Neural cell (in vitro differentiated cells): Measurements from ENCODE around the gene GNAS-AS1. TPM values are rescaled to one million over a fixed set of nuclear protein-coding genes. Genes with fewer than 3 reads are reported as not detected.
A peak's percentile ranks its signal among the peaks of the same experiment; 100 is the strongest.

Experiments
- H2AFZ ChIP-seq: fragments of 200-600, 300-800 bp; sonication (generic), shearing (Covaris generic); 2 replicates; pipeline ENCODE4 v1.6.0; 2014; ENCODE audit warnings: low read depth, mild to moderate bottlenecking, antibody characterized with exemption, low read length, moderate library complexity
- H3F3A ChIP-seq: fragments of 200-600 bp; shearing (Covaris generic); 2 replicates; pipeline ENCODE4 v1.6.1; 2016; ENCODE audit warnings: mild to moderate bottlenecking, moderate library complexity, mixed read lengths, antibody characterized with exemption, low read length; ENCODE audit not compliant: insufficient read depth, poor library complexity, severe bottlenecking
- H3K27ac ChIP-seq: fragments of 200-600, 300-800 bp; sonication (generic), shearing (Covaris generic); 2 replicates; pipeline ENCODE4 v1.5.1; 2014; ENCODE audit warnings: mild to moderate bottlenecking, low read length, moderate library complexity
- H3K27me3 ChIP-seq: fragments of 300-800, 200-600 bp; sonication (generic), shearing (Covaris generic); 2 replicates; pipeline ENCODE4 v1.6.0; 2014; ENCODE audit warnings: mild to moderate bottlenecking, low read depth, low read length, moderate library complexity; ENCODE audit not compliant: insufficient read depth
- H3K36me3 ChIP-seq: fragments of 300-800, 200-600 bp; sonication (generic), shearing (Covaris generic); 2 replicates; pipeline ENCODE4 v1.5.1; 2014; ENCODE audit warnings: mild to moderate bottlenecking, antibody characterized with exemption, low read length, moderate library complexity; ENCODE audit not compliant: insufficient read depth
- H3K4me2 ChIP-seq: fragments of 300-800, 200-600 bp; sonication (generic), shearing (Covaris generic); 2 replicates; pipeline ENCODE4 v1.6.0; 2014; ENCODE audit warnings: mild to moderate bottlenecking, low read length
- H3K4me3 ChIP-seq: fragments of 300-800, 200-600 bp; sonication (generic), shearing (Covaris generic); 2 replicates; pipeline ENCODE4 v1.5.1; 2014; ENCODE audit warnings: mild to moderate bottlenecking, low read length, moderate library complexity
- H3K79me2 ChIP-seq: fragments of 200-600 bp; shearing (Covaris generic); replicated peaks from 2 replicates; pipeline ENCODE4 v1.6.0; 2014; ENCODE audit warnings: mild to moderate bottlenecking, low read length, moderate library complexity; ENCODE audit not compliant: insufficient read depth
- H3K9ac ChIP-seq: fragments of 300-800, 200-600 bp; sonication (generic), shearing (Covaris generic); 2 replicates; pipeline ENCODE4 v1.6.1; 2016; ENCODE audit warnings: mild to moderate bottlenecking, low read length, mixed read lengths
- H3K9me2 ChIP-seq: fragments of 200-600 bp; shearing (Covaris generic); 2 replicates; pipeline ENCODE4 v1.6.1; 2016; ENCODE audit warnings: mild to moderate bottlenecking, low read length, mixed read lengths; ENCODE audit not compliant: insufficient read depth
- H3K9me3 ChIP-seq: fragments of 200-600, 300-800 bp; sonication (generic), shearing (Covaris generic); 2 replicates; pipeline ENCODE4 v1.6.1; 2016; ENCODE audit warnings: mild to moderate bottlenecking, mixed run types, low read length, moderate library complexity, mixed read lengths
- H4K20me1 ChIP-seq: fragments of 200-600 bp; shearing (Covaris generic); 2 replicates; pipeline ENCODE4 v1.6.1; 2016; ENCODE audit warnings: mild to moderate bottlenecking, mixed run types; ENCODE audit not compliant: insufficient read depth
- EP300 ChIP-seq: fragments of 450-650 bp; conservative IDR thresholded peaks from 2 replicates; pipeline ENCODE4 v1.6.1; 2014; ENCODE audit warnings: antibody characterized with exemption, mild to moderate bottlenecking, moderate library complexity; ENCODE audit not compliant: poor library complexity, severe bottlenecking
- EZH2 ChIP-seq: fragments of 200-600, 300-800 bp; shearing (Covaris generic), sonication (generic); IDR thresholded peaks from 2 replicates; pipeline ENCODE4 v1.6.1; 2014; ENCODE audit warnings: antibody characterized with exemption, low read length, borderline replicate concordance, mild to moderate bottlenecking; ENCODE audit not compliant: insufficient read depth, poor library complexity, severe bottlenecking
- MXI1 ChIP-seq: fragments of 450-650 bp; conservative IDR thresholded peaks from 2 replicates; pipeline ENCODE4 v1.6.1; 2014; ENCODE audit warnings: antibody characterized with exemption, mild to moderate bottlenecking; ENCODE audit not compliant: poor library complexity, severe bottlenecking
- POLR2AphosphoS5 ChIP-seq: IDR thresholded peaks from 2 replicates; pipeline ENCODE4 v1.6.1; 2012
- RAD21 ChIP-seq: fragments of 450-650 bp; conservative IDR thresholded peaks from 2 replicates; pipeline ENCODE4 v1.6.1; 2014; ENCODE audit warnings: antibody characterized with exemption, mild to moderate bottlenecking, moderate library complexity
- SMC3 ChIP-seq: fragments of 450-650 bp; conservative IDR thresholded peaks from 2 replicates; pipeline ENCODE4 v1.6.1; 2014; ENCODE audit warnings: antibody characterized with exemption, mild to moderate bottlenecking, moderate library complexity; ENCODE audit not compliant: poor library complexity
- TAF1 ChIP-seq: IDR thresholded peaks from 2 replicates; pipeline ENCODE4 v1.6.1; 2012; ENCODE audit warnings: low read depth
- polyA plus RNA-seq: library from polyadenylated mRNA; depleted of rRNA; stranded (reverse); fragments of >200 nt; gene quantifications from 2 replicates; pipeline ENCODE4 v1.2.3, GENCODE V29; 2014
- TF ChIP-seq, protein P1 (sequence below): fragments of 450-650 bp; IDR thresholded peaks from 2 replicates; pipeline ENCODE4 v1.5.1; 2014; ENCODE audit warnings: antibody characterized with exemption, mild to moderate bottlenecking, moderate library complexity; ENCODE audit not compliant: poor library complexity, severe bottlenecking
- TF ChIP-seq, protein P2 (sequence below): IDR thresholded peaks from 2 replicates; pipeline ENCODE4 v1.6.1; 2012; ENCODE audit warnings: borderline replicate concordance

The GNAS-AS1 gene
- polyA plus RNA-seq, 1 donor from 2014 or later: not detected

DNA sequence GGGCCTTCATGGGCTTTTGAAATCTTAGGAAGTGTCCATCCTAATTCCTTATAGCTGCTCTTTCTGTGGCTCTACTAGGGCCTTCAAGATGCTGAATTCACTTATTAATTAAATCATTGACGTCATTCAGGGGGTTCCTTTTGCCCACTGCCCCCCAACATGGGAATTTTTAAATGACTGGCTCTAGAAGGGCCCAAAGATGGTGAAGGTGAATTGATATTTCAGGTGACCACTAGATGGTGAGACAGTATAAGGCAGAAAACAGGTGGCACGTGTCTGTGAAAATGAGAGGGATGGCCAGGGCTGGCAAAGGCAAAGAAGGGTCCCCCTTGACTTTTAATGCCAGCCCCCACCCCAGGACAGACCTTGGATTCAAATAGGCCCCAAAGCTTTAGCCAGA is 13.6 kb upstream of the GNAS-AS1 start:
- Histone ChIP-seq H3K36me3 (no peaks in the 10 kb centered on the region), H4K20me1 (no peaks in the 10 kb centered on the region), H3K4me3 (no peak overlapping the region), H3K9me2 (no peaks in the 10 kb centered on the region), H3K9me3 (no peaks in the 10 kb centered on the region), H2AFZ (no peak overlapping the region), H3K79me2 (no peaks in the 10 kb centered on the region), H3K27me3 (no peaks in the 10 kb centered on the region), H3K9ac (no peak overlapping the region), H3K4me2 (no peak overlapping the region), H3F3A (no peaks in the 10 kb centered on the region), H3K27ac (no peak overlapping the region)
- no peak for TF ChIP-seq EZH2
- TF ChIP-seq RAD21: peak; percentile 69
- peak; percentile 70 for TF ChIP-seq SMC3
- no peak for TF ChIP-seq TAF1
- TF ChIP-seq, protein P1, sequence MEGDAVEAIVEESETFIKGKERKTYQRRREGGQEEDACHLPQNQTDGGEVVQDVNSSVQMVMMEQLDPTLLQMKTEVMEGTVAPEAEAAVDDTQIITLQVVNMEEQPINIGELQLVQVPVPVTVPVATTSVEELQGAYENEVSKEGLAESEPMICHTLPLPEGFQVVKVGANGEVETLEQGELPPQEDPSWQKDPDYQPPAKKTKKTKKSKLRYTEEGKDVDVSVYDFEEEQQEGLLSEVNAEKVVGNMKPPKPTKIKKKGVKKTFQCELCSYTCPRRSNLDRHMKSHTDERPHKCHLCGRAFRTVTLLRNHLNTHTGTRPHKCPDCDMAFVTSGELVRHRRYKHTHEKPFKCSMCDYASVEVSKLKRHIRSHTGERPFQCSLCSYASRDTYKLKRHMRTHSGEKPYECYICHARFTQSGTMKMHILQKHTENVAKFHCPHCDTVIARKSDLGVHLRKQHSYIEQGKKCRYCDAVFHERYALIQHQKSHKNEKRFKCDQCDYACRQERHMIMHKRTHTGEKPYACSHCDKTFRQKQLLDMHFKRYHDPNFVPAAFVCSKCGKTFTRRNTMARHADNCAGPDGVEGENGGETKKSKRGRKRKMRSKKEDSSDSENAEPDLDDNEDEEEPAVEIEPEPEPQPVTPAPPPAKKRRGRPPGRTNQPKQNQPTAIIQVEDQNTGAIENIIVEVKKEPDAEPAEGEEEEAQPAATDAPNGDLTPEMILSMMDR: peak; percentile 57
- TF ChIP-seq EP300: no peak

DNA sequence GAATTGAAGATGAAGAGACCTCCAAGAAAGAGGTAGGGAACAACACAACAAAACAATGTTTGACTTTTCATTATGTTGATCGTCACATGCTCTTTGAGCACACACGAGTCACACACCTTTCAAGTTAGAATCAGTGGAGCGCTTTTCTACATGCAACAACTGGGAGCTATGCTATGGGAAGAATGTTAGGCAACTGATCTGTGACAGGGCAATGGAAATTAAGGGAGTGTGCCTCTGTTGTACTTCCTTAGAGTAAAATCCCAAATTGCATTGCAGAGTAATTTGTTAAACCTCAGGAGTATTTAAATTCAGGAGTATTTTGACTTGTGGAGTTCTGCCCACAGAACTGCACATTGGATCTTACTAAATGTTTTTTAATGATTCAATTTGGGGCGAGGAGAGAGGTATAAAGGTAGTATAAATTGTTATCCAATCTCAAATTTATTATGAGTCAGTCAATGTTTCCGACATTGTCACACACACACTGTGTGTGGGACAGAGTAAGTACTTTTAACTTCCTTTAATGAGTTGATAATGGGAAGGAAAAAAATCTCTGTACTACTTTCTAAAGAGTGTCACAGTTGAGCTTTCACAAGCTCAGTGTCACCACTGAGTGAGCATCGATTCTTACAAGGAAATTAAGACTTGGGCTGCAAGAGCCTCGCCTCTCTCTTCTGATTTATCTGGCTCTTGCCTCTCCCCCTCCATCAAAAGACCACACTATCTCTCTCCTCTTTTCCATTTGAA is 12.5 kb upstream of the GNAS-AS1 start:
- no peak overlapping the region for H2AFZ ChIP-seq
- H4K20me1 ChIP-seq: no peaks in the 10 kb centered on the region
- H3K9ac ChIP-seq: no peak overlapping the region
- no peak overlapping the region for H3K27ac ChIP-seq
- H3K36me3 ChIP-seq: no peaks in the 10 kb centered on the region
- no peaks in the 10 kb centered on the region for H3K9me3 ChIP-seq
- no peaks in the 10 kb centered on the region for H3K79me2 ChIP-seq
- no peaks in the 10 kb centered on the region for H3K9me2 ChIP-seq
- TF ChIP-seq EP300 (no peak), EZH2 (no peak), POLR2AphosphoS5 (no peak), SMC3 (no peak), TAF1 (no peak), RAD21 (no peak), MXI1 (no peak)
- TF ChIP-seq, protein P1: no peak
- TF ChIP-seq, protein P2, sequence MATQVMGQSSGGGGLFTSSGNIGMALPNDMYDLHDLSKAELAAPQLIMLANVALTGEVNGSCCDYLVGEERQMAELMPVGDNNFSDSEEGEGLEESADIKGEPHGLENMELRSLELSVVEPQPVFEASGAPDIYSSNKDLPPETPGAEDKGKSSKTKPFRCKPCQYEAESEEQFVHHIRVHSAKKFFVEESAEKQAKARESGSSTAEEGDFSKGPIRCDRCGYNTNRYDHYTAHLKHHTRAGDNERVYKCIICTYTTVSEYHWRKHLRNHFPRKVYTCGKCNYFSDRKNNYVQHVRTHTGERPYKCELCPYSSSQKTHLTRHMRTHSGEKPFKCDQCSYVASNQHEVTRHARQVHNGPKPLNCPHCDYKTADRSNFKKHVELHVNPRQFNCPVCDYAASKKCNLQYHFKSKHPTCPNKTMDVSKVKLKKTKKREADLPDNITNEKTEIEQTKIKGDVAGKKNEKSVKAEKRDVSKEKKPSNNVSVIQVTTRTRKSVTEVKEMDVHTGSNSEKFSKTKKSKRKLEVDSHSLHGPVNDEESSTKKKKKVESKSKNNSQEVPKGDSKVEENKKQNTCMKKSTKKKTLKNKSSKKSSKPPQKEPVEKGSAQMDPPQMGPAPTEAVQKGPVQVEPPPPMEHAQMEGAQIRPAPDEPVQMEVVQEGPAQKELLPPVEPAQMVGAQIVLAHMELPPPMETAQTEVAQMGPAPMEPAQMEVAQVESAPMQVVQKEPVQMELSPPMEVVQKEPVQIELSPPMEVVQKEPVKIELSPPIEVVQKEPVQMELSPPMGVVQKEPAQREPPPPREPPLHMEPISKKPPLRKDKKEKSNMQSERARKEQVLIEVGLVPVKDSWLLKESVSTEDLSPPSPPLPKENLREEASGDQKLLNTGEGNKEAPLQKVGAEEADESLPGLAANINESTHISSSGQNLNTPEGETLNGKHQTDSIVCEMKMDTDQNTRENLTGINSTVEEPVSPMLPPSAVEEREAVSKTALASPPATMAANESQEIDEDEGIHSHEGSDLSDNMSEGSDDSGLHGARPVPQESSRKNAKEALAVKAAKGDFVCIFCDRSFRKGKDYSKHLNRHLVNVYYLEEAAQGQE: no peak
- H3K4me2 ChIP-seq: no peak overlapping the region
- no peaks in the 10 kb centered on the region for H3F3A ChIP-seq
- no peaks in the 10 kb centered on the region for H3K27me3 ChIP-seq
- H3K4me3 ChIP-seq: no peak overlapping the region
